Mucosa of descending colon (tissue), 3 donors: ENCODE data around the gene GPC6. TPM values are rescaled to one million over a fixed set of nuclear protein-coding genes. Genes with fewer than 3 reads are reported as not detected.

Experiments used
- ATAC-seq: fragments of 200-7000 bp; cut with Tn5 transposase; one replicate; pipeline ENCODE4 v1.9.1; 2020; ENCODE audit warnings: mild to moderate bottlenecking, moderate library complexity
- DNase-seq, 3 donors: peaks; one replicate each; pipeline ENCODE4 v3.0.0-alpha.2; 2020
- H3K36me3 ChIP-seq: fragments of 200-600 bp; one replicate; pipeline ENCODE4 v1.8.0; 2021; ENCODE audit warnings: low read depth, mild to moderate bottlenecking
- H3K4me1 ChIP-seq: fragments of 200-600 bp; one replicate; pipeline ENCODE4 v1.8.0; 2021; ENCODE audit warnings: low read depth, mild to moderate bottlenecking
- H3K4me3 ChIP-seq: fragments of 200-600 bp; one replicate; pipeline ENCODE4 v1.8.0; 2021; ENCODE audit warnings: mild to moderate bottlenecking
- H3K9me3 ChIP-seq: fragments of 200-600 bp; one replicate; pipeline ENCODE4 v1.8.0; 2021; ENCODE audit warnings: mild to moderate bottlenecking
- CTCF ChIP-seq: fragments of 200-600 bp; IDR thresholded peaks from one replicate; pipeline ENCODE4 v1.8.0; 2022; ENCODE audit warnings: antibody characterized with exemption, mild to moderate bottlenecking
- intact Hi-C, 2 donors: fragments of 100-400 bp; cut with DNase I in 1 of 2; cut with micrococcal nuclease in 1 of 2; formaldehyde crosslinking; loops; one replicate each; pipeline versions ENCODE4 v1.11.0 to v1.11.1; 2022; cut with DNase I, micrococcal nuclease
- total RNA-seq, 3 donors: library from RNA; stranded (reverse); fragmentation: NEBNext Ultra II Directional in 2 of 3; extraction: Animal tissue kit (Norgen Biotek cat#: 25700) in 2 of 3; gene quantifications; one replicate each; pipeline versions ENCODE4 v1.2.1 to v1.2.4, GENCODE V29; 2021 to 2023
- donor health status: DM: no; HTN: no; CAD: no; lungs with moderate emphysema.
- donor health status: DM: no; HTN: no; CAD: no.
- donor health status: DM: no; HTN: yes; CAD: no.

Gene GPC6
- total RNA-seq, 3 donors from 2014 or later: 2.7 to 11.3 (median 7.5) TPM

GRCh38 chr13:93345024-93345423, 118.4 kb downstream of the GPC6 start:
- intact Hi-C loops: no loop called here
- Histone ChIP-seq H3K4me3 (no peak overlapping the region), H3K36me3 (no peaks in the 10 kb centered on the region), H3K9me3 (no peaks in the 10 kb centered on the region), H3K4me1 (no peaks in the 10 kb centered on the region)
- TF ChIP-seq CTCF: no peak
- no peak for ATAC-seq
- DNase-seq: no peak

- no peak for DNase-seq
- intact Hi-C loops: no loop called here
- Histone ChIP-seq H3K9me3 (no peaks in the 10 kb centered on the region), H3K36me3 (no peaks in the 10 kb centered on the region), H3K4me1 (no peaks in the 10 kb centered on the region), H3K4me3 (no peak overlapping the region)
- TF ChIP-seq CTCF: no peak
- no peak for ATAC-seq
These were observed 119.2 kb downstream of the GPC6 start for GRCh38 chr13:93345770-93346169.

- TF ChIP-seq CTCF: no peak
- DNase-seq (no peak), ATAC-seq (no peak)
- intact Hi-C loops: no loop called here
- no peaks in the 10 kb centered on the region for H3K9me3 ChIP-seq
- H3K36me3 ChIP-seq: no peaks in the 10 kb centered on the region
- no peaks in the 10 kb centered on the region for H3K4me1 ChIP-seq
- H3K4me3 ChIP-seq: no peak overlapping the region
These were observed 126.0 kb downstream of the GPC6 start for GRCh38 chr13:93352616-93353015.

- no peaks in the 10 kb centered on the region for H3K9me3 ChIP-seq
- H3K36me3 ChIP-seq: no peaks in the 10 kb centered on the region
- no peak for TF ChIP-seq CTCF
- ATAC-seq (no peak), DNase-seq (no peak)
- no peak overlapping the region for H3K4me3 ChIP-seq
- intact Hi-C loops: no loop called here
- no peaks in the 10 kb centered on the region for H3K4me1 ChIP-seq
These were observed 128.5 kb downstream of the GPC6 start for GRCh38 chr13:93355094-93355493.

- H3K4me3 ChIP-seq: no peak overlapping the region
- no peaks in the 10 kb centered on the region for H3K36me3 ChIP-seq
- no peaks in the 10 kb centered on the region for H3K4me1 ChIP-seq
- no peak for DNase-seq
- H3K9me3 ChIP-seq: no peaks in the 10 kb centered on the region
- ATAC-seq: no peak
- intact Hi-C loops: no loop called here
- no peak for TF ChIP-seq CTCF
These were observed 129.9 kb downstream of the GPC6 start for GRCh38 chr13:93356469-93356868.

GRCh38 chr13:93360021-93360420, 133.4 kb downstream of the GPC6 start:
- intact Hi-C loops: no loop called here
- no peaks in the 10 kb centered on the region for H3K4me1 ChIP-seq
- H3K4me3 ChIP-seq: no peak overlapping the region
- no peak for TF ChIP-seq CTCF
- H3K36me3 ChIP-seq: no peaks in the 10 kb centered on the region
- ATAC-seq (no peak), DNase-seq (no peak)
- no peaks in the 10 kb centered on the region for H3K9me3 ChIP-seq
